IMR-90 (cell line): ENCODE measurements around the gene ANKFN1. TPM values are rescaled to one million over a fixed set of nuclear protein-coding genes. Genes with fewer than 3 reads are reported as not detected.

Source experiments
- ATAC-seq: fragments of 200-7000 bp; cut with Tn5 transposase; 2 replicates; pipeline ENCODE4 v1.9.1; 2020; ENCODE audit warnings: low read depth, mild to moderate bottlenecking, moderate library complexity
- BruUV-seq: library from RNA; stranded (reverse); fragments of 400-500 nt; replicated peaks from 2 replicates; lab custom pipeline; 2021; lab: Mats Ljungman, UMichigan
- CTCF ChIA-PET: fragments of 300-600 bp; formaldehyde crosslinking; extraction: SDS; loops from one replicate; lab custom pipeline; 2021; ENCODE audit warnings: antibody characterized with exemption; lab: Yijun Ruan, JAX
- POLR2A ChIA-PET: fragments of 300-600 bp; sonication (Branson Sonifier 250); formaldehyde crosslinking; loops from one replicate; lab custom pipeline; 2022; ENCODE audit warnings: antibody characterized with exemption; ENCODE audit not compliant: unreplicated experiment; lab: Charles Lee
- DNase-seq: peaks from one replicate; pipeline ENCODE4 v3.0.0; 2013
- H2AFZ ChIP-seq: replicated peaks from 2 replicates; pipeline ENCODE3; 2013; ENCODE audit warnings: low read length, mild to moderate bottlenecking; ENCODE audit not compliant: poor library complexity
- H2AK5ac ChIP-seq: 2 replicates; pipeline ENCODE4 v1.6.1; 2013; ENCODE audit warnings: low read depth, low read length, inconsistent platforms
- H2AK9ac ChIP-seq: replicated peaks from 2 replicates; pipeline ENCODE3; 2013; ENCODE audit warnings: mild to moderate bottlenecking, low read depth, low read length, moderate library complexity; ENCODE audit not compliant: poor library complexity
- H2BK120ac ChIP-seq: 2 replicates; pipeline ENCODE4 v1.6.1; 2013; ENCODE audit warnings: low read depth, low read length, inconsistent platforms
- H2BK15ac ChIP-seq: 3 replicates; pipeline ENCODE4 v1.6.1; 2013; ENCODE audit warnings: low read depth, low read length, inconsistent platforms
- H2BK20ac ChIP-seq: 2 replicates; pipeline ENCODE4 v1.6.1; 2013; ENCODE audit warnings: low read depth, mild to moderate bottlenecking, inconsistent platforms, low read length, moderate library complexity
- H2BK5ac ChIP-seq: 2 replicates; pipeline ENCODE4 v1.6.1; 2013; ENCODE audit warnings: mild to moderate bottlenecking, low read depth, low read length, inconsistent platforms; ENCODE audit not compliant: poor library complexity, severe bottlenecking
- H3K14ac ChIP-seq: replicated peaks from 2 replicates; pipeline ENCODE4 v1.6.1; 2013; ENCODE audit warnings: low read depth, low read length, inconsistent platforms
- H3K18ac ChIP-seq: 2 replicates; pipeline ENCODE4 v1.6.1; 2013; ENCODE audit warnings: low read depth, low read length, control low read depth
- H3K23ac ChIP-seq: 2 replicates; pipeline ENCODE4 v1.6.1; 2013; ENCODE audit warnings: low read depth, low read length, inconsistent platforms
- H3K27ac ChIP-seq: 2 replicates; pipeline ENCODE4 v1.5.1; 2013; ENCODE audit warnings: mild to moderate bottlenecking, control low read depth, low read length; ENCODE audit not compliant: insufficient read depth
- H3K27me3 ChIP-seq: 2 replicates; pipeline ENCODE4 v1.6.1; 2013; ENCODE audit warnings: low read length; ENCODE audit not compliant: control insufficient read depth, insufficient read depth
- H3K36me3 ChIP-seq: 2 replicates; pipeline ENCODE4 v1.6.1; 2013; ENCODE audit warnings: low read length, mixed read lengths; ENCODE audit not compliant: control insufficient read depth, insufficient read depth
- H3K4ac ChIP-seq: 2 replicates; pipeline ENCODE4 v1.6.1; 2013; ENCODE audit warnings: low read depth, low read length, inconsistent platforms
- H3K4me1 ChIP-seq: 2 replicates; pipeline ENCODE4 v1.6.1; 2013; ENCODE audit warnings: low read length, mixed read lengths; ENCODE audit not compliant: control insufficient read depth, insufficient read depth
- H3K4me2 ChIP-seq: 2 replicates; pipeline ENCODE4 v1.6.1; 2013; ENCODE audit warnings: low read depth, mild to moderate bottlenecking, control low read depth, low read length, moderate library complexity
- H3K4me3 ChIP-seq: 2 replicates; pipeline ENCODE4 v1.5.1; 2013; ENCODE audit warnings: low read depth, mild to moderate bottlenecking, control low read depth, low read length, moderate library complexity; ENCODE audit not compliant: insufficient read depth
- H3K56ac ChIP-seq: 2 replicates; pipeline ENCODE4 v1.6.1; 2013; ENCODE audit warnings: low read length, inconsistent platforms; ENCODE audit not compliant: insufficient read depth; ENCODE audit errors: extremely low read depth
- H3K79me1 ChIP-seq, 2 experiments: 2 replicates each; pipeline ENCODE4 v1.6.1; 2013; ENCODE audit warnings: low read length in 2 of 2, inconsistent platforms in 1 of 2, low read depth in 1 of 2
- H3K9ac ChIP-seq: 2 replicates; pipeline ENCODE4 v1.6.1; 2013; ENCODE audit warnings: low read depth, low read length, control low read depth
- H3K9me1 ChIP-seq: 2 replicates; pipeline ENCODE4 v1.6.1; 2013; ENCODE audit warnings: low read length, inconsistent platforms; ENCODE audit not compliant: insufficient read depth
- H3K9me3 ChIP-seq: 2 replicates; pipeline ENCODE4 v1.6.1; 2013; ENCODE audit warnings: low read length; ENCODE audit not compliant: control insufficient read depth, insufficient read depth
- H4K20me1 ChIP-seq: 2 replicates; pipeline ENCODE4 v1.6.1; 2013; ENCODE audit warnings: low read length, inconsistent platforms; ENCODE audit not compliant: insufficient read depth
- H4K5ac ChIP-seq: 2 replicates; pipeline ENCODE4 v1.6.1; 2013; ENCODE audit warnings: mild to moderate bottlenecking, low read depth, low read length, control low read depth
- H4K8ac ChIP-seq, 2 experiments: 2 replicates each; pipeline ENCODE4 v1.6.1; 2013; ENCODE audit warnings: low read depth in 2 of 2, low read length in 2 of 2, control low read depth in 1 of 2, inconsistent platforms in 1 of 2
- H4K91ac ChIP-seq: 2 replicates; pipeline ENCODE4 v1.6.1; 2013; ENCODE audit warnings: low read depth, low read length, inconsistent platforms; ENCODE audit not compliant: insufficient read depth
- BHLHE40 ChIP-seq: fragments of 150-350 bp; IDR thresholded peaks from 2 replicates; pipeline ENCODE4 v1.6.1; 2016; ENCODE audit warnings: mild to moderate bottlenecking, low read depth, low read length
- MXI1 ChIP-seq: IDR thresholded peaks from 2 replicates; pipeline ENCODE4 v1.6.1; 2012; ENCODE audit warnings: low read depth, mild to moderate bottlenecking, low read length, moderate library complexity, borderline replicate concordance
- POLR2A ChIP-seq: IDR thresholded peaks from 2 replicates; pipeline ENCODE4 v1.6.1; 2012; ENCODE audit warnings: mild to moderate bottlenecking, low read depth, low read length
- whole genome bisulfite sequencing, 2 experiments: methylation state at CpG; one replicate each; pipeline versions ENCODE4 v1.1.5 to v1.1.7; 2013; ENCODE audit warnings: missing lambda C conversion rate in 2 of 2; ENCODE audit not compliant: insufficient read length in 1 of 2; ENCODE audit errors: extremely low coverage in 2 of 2; 5-methylcytosine and 5-hydroxymethylcytosine counted together
- dilution Hi-C: fragments of 300-500 bp; cut with HindIII; formaldehyde crosslinking; loops from one replicate; pipeline ENCODE4 v1.14.3; 2018; ENCODE audit warnings: low sequenced_read_pairs; ENCODE audit not compliant: unreplicated experiment
- in situ Hi-C: fragments of 300-500 bp; cut with MboI; formaldehyde crosslinking; loops from 3 replicates; pipeline ENCODE4 v1.14.3; 2019; ENCODE audit warnings: low sequenced_read_pairs, inconsistent platforms, mixed read lengths
- intact Hi-C: fragments of 100-400 bp; cut with micrococcal nuclease; formaldehyde crosslinking; loops from 2 replicates; pipeline ENCODE4 v1.10.0; 2022
- polyA plus RNA-seq, 3 experiments: library from polyadenylated mRNA; depleted of rRNA; stranded (reverse); fragments of >200 nt; gene quantifications; 2 replicates each; pipeline ENCODE4 v1.2.3, GENCODE V29; 2012; ENCODE audit warnings: low replicate concordance in 1 of 3
- total RNA-seq: library from RNA; depleted of rRNA; stranded (reverse); fragments of >200 nt; gene quantifications from 2 replicates; pipeline ENCODE4 v1.2.3, GENCODE V29; 2012

ANKFN1 gene
- total and polyA plus RNA-seq, 2 of the 4 experiments (the other 2 are of a cell fraction) = not detected

DNA sequence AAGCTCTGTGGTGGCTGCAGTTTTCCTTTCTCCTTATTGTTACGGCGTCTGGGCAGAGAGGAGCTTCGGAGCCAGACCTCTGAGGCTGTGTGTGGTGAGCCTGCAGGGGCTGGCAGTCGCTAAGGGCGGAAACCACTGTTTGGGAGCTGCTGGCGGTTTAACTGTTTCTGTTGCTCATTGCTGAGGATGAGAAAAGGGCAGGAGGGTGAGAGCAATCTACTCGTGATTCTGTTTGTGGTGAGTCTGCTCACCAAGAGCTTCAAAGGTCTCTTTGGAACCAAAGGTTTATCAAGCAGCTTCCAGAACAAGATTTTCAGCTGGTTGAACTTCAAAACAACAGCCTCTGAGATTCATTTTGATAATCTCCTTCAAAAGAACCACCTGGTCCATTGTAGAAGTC, 143.9 kb downstream of the ANKFN1 start:
- Histone ChIP-seq H4K5ac (peak overlapping the region; percentile 89), H2BK5ac (peak overlapping the region; percentile 48), H2BK120ac (peak overlapping the region; percentile 81), H3K56ac (no peak overlapping the region; the same call in 1 of the 2 replicates), H2AFZ (peak overlapping the region; percentile 57), H3K4me2 (peak overlapping the region; percentile 81), H2AK5ac (no peak overlapping the region), H3K4me3 (no peak overlapping the region), H3K4me1 (peaks cover 8% of the 10 kb centered on the region; the same call in 1 of the 2 replicates), H4K91ac (peak overlapping the region; percentile 57), H3K14ac (peak overlapping the region; percentile 90; the same call in 1 of the 2 replicates), H3K27me3 (no peaks in the 10 kb centered on the region), H2AK9ac (no peak overlapping the region), H3K23ac (0 out of 2 replicates have a peak overlapping the region, but pooled peaks have one; percentile 75), H4K20me1 (no peaks in the 10 kb centered on the region), H3K9ac (peak overlapping the region; percentile 85), H3K27ac (peak overlapping the region; percentile 64; the same call in 1 of the 2 replicates), H4K8ac (peak overlapping the region; percentile 69 to 84; a peak in 3 of 4 replicates), H3K79me1 (no peaks in the 10 kb centered on the region), H2BK20ac (peak overlapping the region; percentile 83), H3K9me1 (no peaks in the 10 kb centered on the region; the same call in 1 of the 2 replicates), H3K9me3 (peaks cover 2% of the 10 kb centered on the region; the same call in 1 of the 2 replicates), H3K36me3 (no peaks in the 10 kb centered on the region), H2BK15ac (0 out of 3 replicates have a peak overlapping the region, but pooled peaks have one; percentile 47), H3K4ac (peak overlapping the region; percentile 7; the same call in 1 of the 2 replicates), H3K18ac (peak overlapping the region; percentile 92; the same call in 1 of the 2 replicates)
- ATAC-seq (peak; percentile 79), DNase-seq (peak; percentile 62)
- intact Hi-C loops = loop anchor here (10.0 kb wide), 1 partner anchor 398 kb away; no protein-coding TSS in a partner anchor
- ChIA-PET CTCF (no interaction called here), POLR2A (no interaction called here)
- dilution Hi-C loops = no loop called here
- in situ Hi-C loops = no loop called here
- WGBS, 2 experiments = no CpG with 5 or more reads among the region's 7 CpGs
- BruUV-seq = no TSS peak
- TF ChIP-seq POLR2A (no peak), BHLHE40 (peak; percentile 60), MXI1 (no peak)
